Omental fat pad (tissue), 4 donors: Measurements from ENCODE around the gene NEK5. TPM values are rescaled to one million over a fixed set of nuclear protein-coding genes. Genes with fewer than 3 reads are reported as not detected.
A peak's percentile ranks its signal among the peaks of the same experiment; 100 is the strongest.
"Not testable (repeated sequence)": the region's sequence is repeated elsewhere in the genome, so short reads cannot be mapped to it uniquely, and the experiment has no call there.

Experiments used
- ATAC-seq: fragments of 150-250 bp; one replicate; pipeline ENCODE4 v1.9.1; 2016; ENCODE audit warnings: mild to moderate bottlenecking, moderate library complexity; ENCODE audit not compliant: low FRiP score
- DNase-seq: peaks from one replicate; pipeline ENCODE4 v3.0.0-alpha.2; 2019; ENCODE audit warnings: low spot score
- CTCF ChIP-seq, 3 donors: fragments of 450-650 bp; IDR thresholded peaks; one replicate each; pipeline ENCODE4 v1.5.1; 2016 to 2017; ENCODE audit warnings: antibody characterized with exemption in 3 of 3, mild to moderate bottlenecking in 3 of 3, moderate library complexity in 2 of 3
- total RNA-seq, 4 donors: library from RNA; depleted of rRNA; stranded (reverse); fragments of >200 nt; gene quantifications; one replicate each; pipeline ENCODE4 v1.1.0, GENCODE V29; 2016

NEK5 gene, protein sequence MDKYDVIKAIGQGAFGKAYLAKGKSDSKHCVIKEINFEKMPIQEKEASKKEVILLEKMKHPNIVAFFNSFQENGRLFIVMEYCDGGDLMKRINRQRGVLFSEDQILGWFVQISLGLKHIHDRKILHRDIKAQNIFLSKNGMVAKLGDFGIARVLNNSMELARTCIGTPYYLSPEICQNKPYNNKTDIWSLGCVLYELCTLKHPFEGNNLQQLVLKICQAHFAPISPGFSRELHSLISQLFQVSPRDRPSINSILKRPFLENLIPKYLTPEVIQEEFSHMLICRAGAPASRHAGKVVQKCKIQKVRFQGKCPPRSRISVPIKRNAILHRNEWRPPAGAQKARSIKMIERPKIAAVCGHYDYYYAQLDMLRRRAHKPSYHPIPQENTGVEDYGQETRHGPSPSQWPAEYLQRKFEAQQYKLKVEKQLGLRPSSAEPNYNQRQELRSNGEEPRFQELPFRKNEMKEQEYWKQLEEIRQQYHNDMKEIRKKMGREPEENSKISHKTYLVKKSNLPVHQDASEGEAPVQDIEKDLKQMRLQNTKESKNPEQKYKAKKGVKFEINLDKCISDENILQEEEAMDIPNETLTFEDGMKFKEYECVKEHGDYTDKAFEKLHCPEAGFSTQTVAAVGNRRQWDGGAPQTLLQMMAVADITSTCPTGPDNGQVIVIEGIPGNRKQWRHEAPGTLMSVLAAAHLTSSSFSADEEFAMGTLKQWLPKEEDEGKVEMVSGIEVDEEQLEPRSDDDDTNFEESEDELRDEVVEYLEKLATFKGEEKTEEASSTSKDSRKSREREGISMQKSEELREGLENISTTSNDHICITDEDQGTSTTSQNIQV
- 1 to 10 TPM in 1 of 4 donors, under 1 TPM in 3; 0.32 to 2.5 (median 0.52) TPM for total RNA-seq

- TF ChIP-seq CTCF (IDR thresholded peaks at IDR 0.05) = peak in 1 of 3 donors; percentile 66
- DNase-seq = peak; percentile 27
- peak; percentile 80 for ATAC-seq
Observed at GRCh38 chr13:52128714-52129700, at the start of gene NEK5. NEK5 (minus strand) TSS chr13:52129073; CDS start chr13:52127482, 1,591 bp downstream.

DNA sequence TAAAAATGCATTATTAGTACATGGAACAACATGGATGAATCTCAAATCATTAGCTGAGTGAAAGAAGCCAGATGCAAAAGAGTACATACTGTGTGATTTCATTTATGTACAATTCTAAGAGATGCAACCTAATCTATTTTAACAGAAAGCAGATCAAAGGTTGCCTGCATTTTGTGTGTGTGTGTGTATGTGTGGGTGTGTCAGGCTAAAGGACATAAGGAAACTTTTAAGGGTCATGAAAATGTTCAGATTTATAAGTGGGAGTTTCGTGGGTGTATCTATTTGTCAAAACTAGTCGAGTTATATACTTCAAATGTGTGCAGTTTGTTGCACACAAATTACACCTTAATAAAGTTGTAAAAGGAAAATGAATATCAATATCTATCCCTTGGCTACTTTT lies 48.4 kb upstream of the NEK5 start:
- no peak for ATAC-seq
- TF ChIP-seq CTCF (IDR thresholded peaks at IDR 0.05) = no peak
- no peak for DNase-seq

DNA sequence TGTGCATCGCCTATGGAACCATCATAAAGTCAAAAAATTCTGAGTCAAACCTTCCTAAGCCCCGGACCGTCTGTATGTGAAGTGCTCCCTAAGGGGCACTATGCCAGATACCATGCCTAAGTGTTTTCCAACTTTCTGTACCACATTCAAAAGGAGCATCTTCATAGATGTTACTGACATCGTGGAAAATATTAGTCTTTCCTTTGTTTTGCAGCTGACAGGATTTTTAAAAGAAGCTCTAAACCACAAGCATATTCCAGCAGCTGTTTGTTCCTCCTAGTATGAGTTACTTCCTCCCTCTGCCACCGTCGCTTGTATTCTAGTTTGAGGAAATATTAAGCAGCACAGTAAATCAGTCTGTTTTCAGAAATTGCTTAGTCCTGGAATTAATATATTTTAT lies 45.1 kb upstream of the NEK5 start:
- ATAC-seq, DNase-seq: not testable (repeated sequence)

- TF ChIP-seq CTCF (IDR thresholded peaks at IDR 0.05) = no peak
- no peak for DNase-seq
- ATAC-seq = no peak
Observed at GRCh38 chr13:52173373-52173772, 44.5 kb upstream of the NEK5 start.

DNA sequence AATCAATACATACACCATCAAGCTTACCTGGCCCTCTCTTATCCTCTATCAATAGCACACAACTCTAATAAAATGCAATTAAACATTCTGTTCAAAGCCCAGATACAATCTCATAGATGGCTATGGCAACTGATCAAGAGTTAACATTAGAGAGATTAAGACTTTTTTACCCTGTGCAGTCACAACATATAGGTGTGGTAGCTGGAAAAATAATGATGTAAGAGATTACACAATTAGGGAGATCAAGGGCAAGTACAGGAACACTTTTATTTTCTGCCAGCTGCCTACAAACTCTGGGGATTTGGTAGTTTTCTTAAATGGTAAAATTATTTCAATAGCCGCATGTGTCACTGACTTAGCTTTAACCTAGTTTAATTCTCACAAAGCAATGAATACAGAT lies 42.8 kb upstream of the NEK5 start:
- DNase-seq, ATAC-seq: not testable (repeated sequence)

DNA sequence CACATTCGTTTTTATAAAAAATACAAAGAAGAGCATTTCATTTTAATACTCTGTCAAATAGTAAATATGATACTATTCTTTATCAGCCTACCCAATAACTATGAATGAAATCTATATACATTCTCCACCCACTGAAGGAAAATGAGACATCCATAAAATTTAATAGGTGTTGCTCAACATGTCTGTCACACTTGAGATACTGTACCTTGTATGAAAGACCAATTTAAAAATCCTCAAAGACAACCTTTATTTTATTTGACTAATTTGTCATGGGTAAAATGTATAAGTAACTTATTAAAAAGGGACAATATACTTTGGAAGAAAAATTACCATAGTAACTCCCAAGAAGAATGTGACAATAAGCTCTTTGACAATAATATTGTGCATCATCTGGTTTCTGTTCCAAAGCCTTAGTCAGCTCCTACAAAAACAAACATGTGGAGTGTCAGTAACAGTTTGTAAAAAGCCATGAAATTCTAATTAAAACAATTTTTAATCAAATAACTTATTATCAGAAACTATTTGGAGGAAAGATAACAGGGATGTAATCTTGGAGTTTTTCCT lies 42.0 kb upstream of the NEK5 start:
- not testable (repeated sequence) for ATAC-seq, DNase-seq

DNA sequence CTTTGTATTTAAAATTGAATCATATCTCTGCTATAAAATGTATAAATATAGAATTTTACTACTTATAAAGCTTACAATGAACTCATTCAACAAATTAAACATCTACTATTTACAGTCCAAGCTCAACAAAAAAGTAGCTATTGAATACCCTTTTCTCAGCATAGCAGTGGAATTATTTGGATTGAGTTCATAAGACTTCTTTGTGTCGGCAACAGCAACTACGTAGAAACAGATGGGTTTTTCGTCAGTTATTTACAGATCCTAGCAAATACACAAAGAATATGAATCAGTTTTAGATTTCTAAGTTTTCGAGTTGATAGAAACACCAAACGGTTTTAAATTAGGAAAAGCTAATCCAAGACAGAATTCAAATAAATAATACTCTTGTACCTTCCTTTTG lies 41.0 kb upstream of the NEK5 start:
- ATAC-seq = no peak
- no peak for TF ChIP-seq CTCF (IDR thresholded peaks at IDR 0.05)
- no peak for DNase-seq

GRCh38 chr13:52165411-52165810 lies 36.5 kb upstream of the NEK5 start:
- TF ChIP-seq CTCF (IDR thresholded peaks at IDR 0.05) = no peak
- no peak for DNase-seq

More at GRCh38 chr13:52165411-52165810, 36.5 kb upstream of the NEK5 start:
- no peak for ATAC-seq
